Neural cell (in vitro differentiated cells): ENCODE data around the gene TYMP. TPM values are rescaled to one million over a fixed set of nuclear protein-coding genes. Genes with fewer than 3 reads are reported as not detected.

Experiments used
- H2AFZ ChIP-seq: fragments of 200-600, 300-800 bp; sonication (generic), shearing (Covaris generic); 2 replicates; pipeline ENCODE4 v1.6.0; 2014; ENCODE audit warnings: low read depth, mild to moderate bottlenecking, antibody characterized with exemption, low read length, moderate library complexity
- H3F3A ChIP-seq: fragments of 200-600 bp; shearing (Covaris generic); 2 replicates; pipeline ENCODE4 v1.6.1; 2016; ENCODE audit warnings: mild to moderate bottlenecking, moderate library complexity, mixed read lengths, antibody characterized with exemption, low read length; ENCODE audit not compliant: insufficient read depth, poor library complexity, severe bottlenecking
- H3K27ac ChIP-seq: fragments of 200-600, 300-800 bp; sonication (generic), shearing (Covaris generic); 2 replicates; pipeline ENCODE4 v1.5.1; 2014; ENCODE audit warnings: mild to moderate bottlenecking, low read length, moderate library complexity
- H3K27me3 ChIP-seq: fragments of 300-800, 200-600 bp; sonication (generic), shearing (Covaris generic); 2 replicates; pipeline ENCODE4 v1.6.0; 2014; ENCODE audit warnings: mild to moderate bottlenecking, low read depth, low read length, moderate library complexity; ENCODE audit not compliant: insufficient read depth
- H3K36me3 ChIP-seq: fragments of 300-800, 200-600 bp; sonication (generic), shearing (Covaris generic); 2 replicates; pipeline ENCODE4 v1.5.1; 2014; ENCODE audit warnings: mild to moderate bottlenecking, antibody characterized with exemption, low read length, moderate library complexity; ENCODE audit not compliant: insufficient read depth
- H3K4me2 ChIP-seq: fragments of 300-800, 200-600 bp; sonication (generic), shearing (Covaris generic); 2 replicates; pipeline ENCODE4 v1.6.0; 2014; ENCODE audit warnings: mild to moderate bottlenecking, low read length
- H3K4me3 ChIP-seq: fragments of 300-800, 200-600 bp; sonication (generic), shearing (Covaris generic); 2 replicates; pipeline ENCODE4 v1.5.1; 2014; ENCODE audit warnings: mild to moderate bottlenecking, low read length, moderate library complexity
- H3K79me2 ChIP-seq: fragments of 200-600 bp; shearing (Covaris generic); replicated peaks from 2 replicates; pipeline ENCODE4 v1.6.0; 2014; ENCODE audit warnings: mild to moderate bottlenecking, low read length, moderate library complexity; ENCODE audit not compliant: insufficient read depth
- H3K9ac ChIP-seq: fragments of 300-800, 200-600 bp; sonication (generic), shearing (Covaris generic); 2 replicates; pipeline ENCODE4 v1.6.1; 2016; ENCODE audit warnings: mild to moderate bottlenecking, low read length, mixed read lengths
- H3K9me2 ChIP-seq: fragments of 200-600 bp; shearing (Covaris generic); 2 replicates; pipeline ENCODE4 v1.6.1; 2016; ENCODE audit warnings: mild to moderate bottlenecking, low read length, mixed read lengths; ENCODE audit not compliant: insufficient read depth
- H3K9me3 ChIP-seq: fragments of 200-600, 300-800 bp; sonication (generic), shearing (Covaris generic); 2 replicates; pipeline ENCODE4 v1.6.1; 2016; ENCODE audit warnings: mild to moderate bottlenecking, mixed run types, low read length, moderate library complexity, mixed read lengths
- H4K20me1 ChIP-seq: fragments of 200-600 bp; shearing (Covaris generic); 2 replicates; pipeline ENCODE4 v1.6.1; 2016; ENCODE audit warnings: mild to moderate bottlenecking, mixed run types; ENCODE audit not compliant: insufficient read depth
- EP300 ChIP-seq: fragments of 450-650 bp; conservative IDR thresholded peaks from 2 replicates; pipeline ENCODE4 v1.6.1; 2014; ENCODE audit warnings: antibody characterized with exemption, mild to moderate bottlenecking, moderate library complexity; ENCODE audit not compliant: poor library complexity, severe bottlenecking
- EZH2 ChIP-seq: fragments of 200-600, 300-800 bp; shearing (Covaris generic), sonication (generic); IDR thresholded peaks from 2 replicates; pipeline ENCODE4 v1.6.1; 2014; ENCODE audit warnings: antibody characterized with exemption, low read length, borderline replicate concordance, mild to moderate bottlenecking; ENCODE audit not compliant: insufficient read depth, poor library complexity, severe bottlenecking
- MXI1 ChIP-seq: fragments of 450-650 bp; conservative IDR thresholded peaks from 2 replicates; pipeline ENCODE4 v1.6.1; 2014; ENCODE audit warnings: antibody characterized with exemption, mild to moderate bottlenecking; ENCODE audit not compliant: poor library complexity, severe bottlenecking
- POLR2AphosphoS5 ChIP-seq: IDR thresholded peaks from 2 replicates; pipeline ENCODE4 v1.6.1; 2012
- REST ChIP-seq: IDR thresholded peaks from 2 replicates; pipeline ENCODE4 v1.6.1; 2012; ENCODE audit warnings: borderline replicate concordance
- SMC3 ChIP-seq: fragments of 450-650 bp; conservative IDR thresholded peaks from 2 replicates; pipeline ENCODE4 v1.6.1; 2014; ENCODE audit warnings: antibody characterized with exemption, mild to moderate bottlenecking, moderate library complexity; ENCODE audit not compliant: poor library complexity
- TAF1 ChIP-seq: IDR thresholded peaks from 2 replicates; pipeline ENCODE4 v1.6.1; 2012; ENCODE audit warnings: low read depth
- polyA plus RNA-seq: library from polyadenylated mRNA; depleted of rRNA; stranded (reverse); fragments of >200 nt; gene quantifications from 2 replicates; pipeline ENCODE4 v1.2.3, GENCODE V29; 2014
- TF ChIP-seq, protein P1 (sequence below): fragments of 450-650 bp; IDR thresholded peaks from 2 replicates; pipeline ENCODE4 v1.5.1; 2014; ENCODE audit warnings: antibody characterized with exemption, mild to moderate bottlenecking, moderate library complexity; ENCODE audit not compliant: poor library complexity, severe bottlenecking

TYMP gene
- polyA plus RNA-seq, 1 donor from 2014 or later: 0.87 TPM

GRCh38 chr22:50576806-50577696, 47.2 kb upstream of the TYMP start:
- H3K79me2 ChIP-seq: peaks cover 8% of the 10 kb centered on the region

DNA sequence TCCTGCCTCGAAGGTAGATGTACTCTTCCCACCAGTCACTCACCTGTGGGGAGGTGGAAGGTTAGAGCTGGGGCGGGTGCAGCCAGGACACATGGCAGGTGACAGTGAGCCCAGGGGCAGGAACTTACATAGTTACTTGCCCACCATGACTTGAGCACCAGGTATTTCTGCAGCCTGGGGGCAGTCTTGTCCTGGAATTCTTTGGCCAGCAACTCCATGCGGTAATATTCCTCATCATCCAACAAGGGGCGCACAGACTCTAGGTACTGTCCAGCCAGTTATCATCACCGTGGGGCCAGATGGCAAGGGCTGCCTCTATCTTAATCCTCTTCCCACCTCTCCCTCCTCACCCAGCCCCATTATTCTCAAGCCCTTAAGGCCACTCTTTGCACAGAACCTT, 46.3 kb upstream of the TYMP start:
- Histone ChIP-seq H4K20me1 (no peaks in the 10 kb centered on the region), H3K79me2 (no peaks in the 10 kb centered on the region), H3K4me2 (no peak overlapping the region), H3K9ac (no peak overlapping the region), H2AFZ (no peak overlapping the region), H3K36me3 (no peaks in the 10 kb centered on the region), H3F3A (no peaks in the 10 kb centered on the region), H3K4me3 (no peak overlapping the region), H3K27me3 (no peaks in the 10 kb centered on the region), H3K27ac (no peak overlapping the region), H3K9me3 (no peaks in the 10 kb centered on the region), H3K9me2 (no peaks in the 10 kb centered on the region)
- no peak for TF ChIP-seq SMC3
- no peak for TF ChIP-seq EP300
- TF ChIP-seq, protein P1, sequence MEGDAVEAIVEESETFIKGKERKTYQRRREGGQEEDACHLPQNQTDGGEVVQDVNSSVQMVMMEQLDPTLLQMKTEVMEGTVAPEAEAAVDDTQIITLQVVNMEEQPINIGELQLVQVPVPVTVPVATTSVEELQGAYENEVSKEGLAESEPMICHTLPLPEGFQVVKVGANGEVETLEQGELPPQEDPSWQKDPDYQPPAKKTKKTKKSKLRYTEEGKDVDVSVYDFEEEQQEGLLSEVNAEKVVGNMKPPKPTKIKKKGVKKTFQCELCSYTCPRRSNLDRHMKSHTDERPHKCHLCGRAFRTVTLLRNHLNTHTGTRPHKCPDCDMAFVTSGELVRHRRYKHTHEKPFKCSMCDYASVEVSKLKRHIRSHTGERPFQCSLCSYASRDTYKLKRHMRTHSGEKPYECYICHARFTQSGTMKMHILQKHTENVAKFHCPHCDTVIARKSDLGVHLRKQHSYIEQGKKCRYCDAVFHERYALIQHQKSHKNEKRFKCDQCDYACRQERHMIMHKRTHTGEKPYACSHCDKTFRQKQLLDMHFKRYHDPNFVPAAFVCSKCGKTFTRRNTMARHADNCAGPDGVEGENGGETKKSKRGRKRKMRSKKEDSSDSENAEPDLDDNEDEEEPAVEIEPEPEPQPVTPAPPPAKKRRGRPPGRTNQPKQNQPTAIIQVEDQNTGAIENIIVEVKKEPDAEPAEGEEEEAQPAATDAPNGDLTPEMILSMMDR: no peak
- no peak for TF ChIP-seq MXI1
- TF ChIP-seq POLR2AphosphoS5: no peak
- no peak for TF ChIP-seq REST

More at GRCh38 chr22:50576806-50577696, 47.2 kb upstream of the TYMP start:
- no peaks in the 10 kb centered on the region for H3K9me3 ChIP-seq
- H3K4me3 ChIP-seq: no peak overlapping the region
- TF ChIP-seq EP300: no peak
- no peak for TF ChIP-seq TAF1
- TF ChIP-seq, protein P1: no peak
- no peak for TF ChIP-seq SMC3
- no peak for TF ChIP-seq EZH2
- no peak for TF ChIP-seq MXI1
- H3K9me2 ChIP-seq: no peaks in the 10 kb centered on the region
- no peak overlapping the region for H3K4me2 ChIP-seq
- no peak overlapping the region for H3K9ac ChIP-seq
- no peaks in the 10 kb centered on the region for H3F3A ChIP-seq
- H2AFZ ChIP-seq: no peak overlapping the region
- H3K27ac ChIP-seq: no peak overlapping the region
- no peaks in the 10 kb centered on the region for H3K36me3 ChIP-seq
- no peaks in the 10 kb centered on the region for H3K27me3 ChIP-seq
- no peaks in the 10 kb centered on the region for H4K20me1 ChIP-seq
